ENCODE measurements around the gene OSBPL8.
"Not testable (repeated sequence)": the region's sequence is repeated elsewhere in the genome, so short reads cannot be mapped to it uniquely, and the experiment has no call there.

The OSBPL8 gene

DNA sequence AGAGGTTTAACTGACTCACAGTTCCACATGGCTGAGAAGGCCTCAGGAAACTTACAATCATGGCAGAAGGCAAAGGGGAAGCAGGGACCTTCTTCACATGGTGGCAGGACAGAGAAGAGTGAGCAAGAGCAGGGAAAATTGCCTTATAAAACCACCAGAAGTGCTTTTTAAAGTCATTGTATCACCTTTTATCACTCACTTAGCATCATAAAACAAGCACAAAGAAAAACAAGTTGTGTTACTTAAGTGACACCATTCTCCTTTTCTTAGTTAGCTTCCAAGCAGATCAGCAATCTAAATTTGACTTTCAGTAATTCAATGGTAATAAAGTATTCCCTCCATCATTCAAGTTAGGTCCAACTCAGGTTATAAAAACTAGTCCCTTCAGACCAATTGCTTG is 28.5 kb downstream of the OSBPL8 start:
- FAIRE-seq = no peak
- no peak for DNase-seq (ENCODE audit: insufficient read length, low spot score)

DNA sequence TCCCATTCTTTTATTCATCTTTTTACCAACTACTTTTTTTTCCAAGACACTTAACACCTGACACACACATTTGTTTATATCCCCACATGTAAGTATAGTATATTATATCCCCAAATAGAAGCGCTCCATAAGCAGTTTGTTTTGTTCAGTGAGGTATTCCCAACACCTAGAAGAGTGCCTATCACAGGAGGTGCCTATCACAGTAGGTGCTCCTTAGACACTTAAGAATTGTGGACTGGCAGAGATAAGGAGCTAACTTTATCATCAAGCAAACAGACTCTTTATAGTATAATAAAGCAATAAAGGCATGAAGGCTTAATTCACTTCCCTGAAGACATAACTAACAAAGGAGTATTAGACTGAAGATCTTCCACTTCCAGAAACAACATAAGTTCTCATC is 29.1 kb downstream of the OSBPL8 start:
- TF ChIP-seq POLR2AphosphoS5 (IDR thresholded peaks at IDR 0.05; ENCODE audit: low read depth, low read length) (no peak), POU2F2 (IDR thresholded peaks at IDR 0.05; ENCODE audit: low read depth, low read length) (no peak), SPI1 (IDR thresholded peaks at IDR 0.05; ENCODE audit: low read depth, low read length) (no peak), PAX5 (IDR thresholded peaks at IDR 0.05; ENCODE audit: insufficient read depth, low read length, severe bottlenecking) (no peak), POLR2A (IDR thresholded peaks at IDR 0.05; ENCODE audit: low read depth, low read length) (no peak), TAF1 (IDR thresholded peaks at IDR 0.05; ENCODE audit: low read depth, low read length) (no peak)
- DNase-seq (ENCODE audit: insufficient read length, low spot score) = no peak
- FAIRE-seq = no peak

More for the DNA sequence above, 28.5 kb downstream of the OSBPL8 start:
- TF ChIP-seq PAX5 (IDR thresholded peaks at IDR 0.05; ENCODE audit: insufficient read depth, low read length, severe bottlenecking) = no peak
- TF ChIP-seq POLR2AphosphoS5 (IDR thresholded peaks at IDR 0.05; ENCODE audit: low read depth, low read length) = no peak
- TF ChIP-seq POU2F2 (IDR thresholded peaks at IDR 0.05; ENCODE audit: low read depth, low read length) = no peak
- TF ChIP-seq SPI1 (IDR thresholded peaks at IDR 0.05; ENCODE audit: low read depth, low read length) = no peak
- no peak for TF ChIP-seq TAF1 (IDR thresholded peaks at IDR 0.05; ENCODE audit: low read depth, low read length)

DNA sequence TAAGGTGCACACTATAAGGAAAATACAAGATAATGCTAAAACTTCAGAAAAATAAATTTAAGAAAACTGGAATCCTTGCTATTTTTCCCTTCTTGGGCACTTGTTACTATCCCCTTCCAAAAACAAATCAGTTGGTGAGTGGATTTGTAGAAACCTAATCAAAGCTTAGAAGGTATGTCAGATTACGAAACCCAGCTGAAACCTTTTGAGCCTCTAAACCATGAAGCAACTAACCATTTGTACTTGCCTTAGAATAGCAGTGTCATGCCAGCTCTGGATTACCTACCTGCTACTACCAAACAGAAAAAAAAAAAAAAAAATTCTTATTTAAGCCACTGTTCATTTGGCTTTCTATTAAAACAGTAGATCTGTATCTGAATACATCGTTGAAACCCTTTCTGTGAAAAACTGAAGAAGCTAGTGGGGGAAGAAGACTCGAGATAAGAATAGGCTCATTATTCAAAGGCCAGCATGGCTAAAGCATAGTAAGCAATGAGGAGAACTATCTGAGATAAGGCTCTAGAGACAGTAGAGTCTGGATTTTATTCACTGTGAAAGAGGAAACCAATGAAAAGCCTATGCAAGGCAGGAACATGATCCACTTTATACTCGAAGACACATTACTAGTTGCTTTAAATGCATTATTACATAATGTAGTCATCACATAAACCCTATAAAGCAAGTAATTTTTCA is 30.2 kb downstream of the OSBPL8 start:
- TF ChIP-seq POLR2A (IDR thresholded peaks at IDR 0.05; ENCODE audit: low read depth, low read length) (no peak), POU2F2 (IDR thresholded peaks at IDR 0.05; ENCODE audit: low read depth, low read length) (no peak), PAX5 (IDR thresholded peaks at IDR 0.05; ENCODE audit: insufficient read depth, low read length, severe bottlenecking) (no peak), POLR2AphosphoS5 (IDR thresholded peaks at IDR 0.05; ENCODE audit: low read depth, low read length) (no peak), TAF1 (IDR thresholded peaks at IDR 0.05; ENCODE audit: low read depth, low read length) (no peak), SPI1 (IDR thresholded peaks at IDR 0.05; ENCODE audit: low read depth, low read length) (no peak)
- DNase-seq (ENCODE audit: insufficient read length, low spot score) = no peak
- FAIRE-seq = peak; percentile 23

DNA sequence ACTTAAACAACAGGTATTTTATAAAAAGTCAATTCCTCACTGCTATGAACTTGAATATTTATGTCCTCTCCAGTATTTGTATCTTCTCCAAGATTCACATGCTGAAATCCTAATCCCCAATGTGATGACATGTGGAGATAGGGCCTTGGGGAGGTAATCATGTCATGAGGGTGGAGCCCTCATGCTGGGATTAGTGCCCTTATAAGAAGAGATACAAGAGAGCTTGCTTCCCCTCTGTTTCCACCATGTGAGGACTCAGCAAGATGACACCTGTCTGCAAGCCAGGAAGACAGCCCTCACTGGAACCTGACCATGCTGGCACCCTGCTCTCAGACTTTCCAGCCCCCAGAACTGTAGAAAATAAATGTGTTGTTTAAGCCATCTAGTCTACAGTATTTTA is 36.2 kb downstream of the OSBPL8 start:
- TF ChIP-seq PAX5 (IDR thresholded peaks at IDR 0.05; ENCODE audit: insufficient read depth, low read length, severe bottlenecking) (no peak), POLR2A (IDR thresholded peaks at IDR 0.05; ENCODE audit: low read depth, low read length) (no peak), POLR2AphosphoS5 (IDR thresholded peaks at IDR 0.05; ENCODE audit: low read depth, low read length) (no peak), TAF1 (IDR thresholded peaks at IDR 0.05; ENCODE audit: low read depth, low read length) (no peak), POU2F2 (IDR thresholded peaks at IDR 0.05; ENCODE audit: low read depth, low read length) (no peak), SPI1 (IDR thresholded peaks at IDR 0.05; ENCODE audit: low read depth, low read length) (no peak)
- DNase-seq (ENCODE audit: insufficient read length, low spot score) (no peak), FAIRE-seq (no peak)

DNA sequence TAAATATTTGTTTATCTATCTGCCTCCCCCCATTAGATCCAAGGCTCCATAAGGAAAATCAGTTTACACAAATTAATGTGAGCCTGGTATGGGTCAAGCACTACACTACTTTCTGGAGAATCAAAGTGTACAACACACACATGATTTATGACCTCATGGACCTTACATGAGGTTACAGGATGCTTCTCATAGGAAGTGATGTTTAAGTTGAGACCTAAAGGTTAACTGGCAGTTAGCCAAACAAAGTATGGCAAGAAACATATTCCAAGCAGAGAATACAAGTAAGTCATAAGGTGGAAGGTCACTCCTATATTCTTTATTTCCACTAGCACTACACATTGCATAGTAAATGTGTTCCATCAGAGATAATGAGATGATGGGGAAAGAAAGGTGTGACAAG is 39.2 kb downstream of the OSBPL8 start:
- TF ChIP-seq POU2F2 (IDR thresholded peaks at IDR 0.05; ENCODE audit: low read depth, low read length) = no peak
- TF ChIP-seq SPI1 (IDR thresholded peaks at IDR 0.05; ENCODE audit: low read depth, low read length) = no peak
- no peak for TF ChIP-seq POLR2A (IDR thresholded peaks at IDR 0.05; ENCODE audit: low read depth, low read length)
- TF ChIP-seq PAX5 (IDR thresholded peaks at IDR 0.05; ENCODE audit: insufficient read depth, low read length, severe bottlenecking) = no peak
- TF ChIP-seq POLR2AphosphoS5 (IDR thresholded peaks at IDR 0.05; ENCODE audit: low read depth, low read length) = no peak
- TF ChIP-seq TAF1 (IDR thresholded peaks at IDR 0.05; ENCODE audit: low read depth, low read length) = no peak
- FAIRE-seq (peak; percentile 48), DNase-seq (ENCODE audit: insufficient read length, low spot score) (no peak)

DNA sequence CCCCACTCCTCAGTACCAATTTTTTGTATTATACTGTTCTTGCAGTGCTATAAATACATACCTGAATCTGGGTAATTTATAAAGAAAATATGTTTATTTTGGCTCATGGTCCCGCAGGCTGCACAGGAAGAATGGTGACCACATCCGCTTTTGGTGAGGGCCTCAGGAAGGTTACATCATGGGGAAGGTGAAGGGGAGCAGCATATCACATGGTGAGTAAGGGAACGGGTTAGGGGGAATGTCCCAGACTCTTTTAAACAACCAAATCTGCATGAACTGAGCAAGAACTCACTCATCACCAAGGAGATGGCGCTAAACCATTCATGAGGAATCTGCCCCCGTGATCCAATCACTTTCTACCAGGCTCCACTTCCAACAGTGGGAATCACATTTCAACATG is 40.0 kb downstream of the OSBPL8 start:
- no peak for DNase-seq (ENCODE audit: insufficient read length, low spot score)
- TF ChIP-seq POLR2A (IDR thresholded peaks at IDR 0.05; ENCODE audit: low read depth, low read length) = no peak
- no peak for FAIRE-seq

DNA sequence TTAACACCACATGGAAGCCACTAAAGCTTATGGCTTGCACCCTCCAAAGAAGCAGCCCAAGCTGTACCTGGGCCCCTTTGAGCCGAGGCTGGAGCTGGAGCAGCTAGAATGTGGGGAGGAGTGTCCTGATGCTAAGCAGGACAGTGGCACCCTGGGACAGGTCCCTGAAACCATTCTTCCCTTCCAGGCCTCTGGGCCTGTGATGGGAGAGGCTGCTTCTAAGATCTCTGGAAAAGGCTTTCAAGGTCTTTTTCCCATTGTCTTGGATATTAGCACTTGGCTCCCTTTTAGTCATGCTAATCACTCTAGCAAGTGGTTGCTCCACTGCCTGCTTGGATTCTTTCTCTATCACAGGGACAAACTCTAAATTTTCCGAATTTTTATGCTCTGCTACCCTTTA is 40.9 kb downstream of the OSBPL8 start:
- no peak for FAIRE-seq
- TF ChIP-seq POLR2AphosphoS5 (IDR thresholded peaks at IDR 0.05; ENCODE audit: low read depth, low read length) = no peak
- TF ChIP-seq POU2F2 (IDR thresholded peaks at IDR 0.05; ENCODE audit: low read depth, low read length) = no peak
- no peak for TF ChIP-seq TAF1 (IDR thresholded peaks at IDR 0.05; ENCODE audit: low read depth, low read length)
- no peak for TF ChIP-seq PAX5 (IDR thresholded peaks at IDR 0.05; ENCODE audit: insufficient read depth, low read length, severe bottlenecking)
- TF ChIP-seq SPI1 (IDR thresholded peaks at IDR 0.05; ENCODE audit: low read depth, low read length) = no peak
- TF ChIP-seq POLR2A (IDR thresholded peaks at IDR 0.05; ENCODE audit: low read depth, low read length) = no peak
- DNase-seq (ENCODE audit: insufficient read length, low spot score) = no peak

DNA sequence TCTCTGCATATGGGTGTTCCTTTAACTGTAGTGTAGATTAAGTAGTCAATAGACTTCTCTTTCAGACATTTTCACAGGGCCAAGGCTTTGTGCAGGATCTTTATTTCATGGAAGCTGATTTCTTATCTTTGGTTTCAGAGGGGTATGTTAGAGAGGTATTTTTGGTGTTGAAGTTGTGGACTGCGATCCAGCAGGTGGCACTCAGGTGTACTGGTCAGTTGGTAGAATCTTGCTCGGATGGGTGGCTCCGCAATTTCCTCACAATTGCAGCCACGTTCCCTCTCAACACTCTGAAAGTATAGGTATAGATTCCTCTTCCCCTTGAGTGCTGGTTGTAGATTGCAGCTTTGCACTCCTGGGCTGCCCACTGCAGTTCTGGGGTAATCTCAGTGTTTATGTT is 44.3 kb downstream of the OSBPL8 start:
- no peak for TF ChIP-seq POLR2A (IDR thresholded peaks at IDR 0.05; ENCODE audit: low read depth, low read length)
- no peak for TF ChIP-seq POLR2AphosphoS5 (IDR thresholded peaks at IDR 0.05; ENCODE audit: low read depth, low read length)
- no peak for TF ChIP-seq TAF1 (IDR thresholded peaks at IDR 0.05; ENCODE audit: low read depth, low read length)
- TF ChIP-seq SPI1 (IDR thresholded peaks at IDR 0.05; ENCODE audit: low read depth, low read length) = no peak
- no peak for TF ChIP-seq PAX5 (IDR thresholded peaks at IDR 0.05; ENCODE audit: insufficient read depth, low read length, severe bottlenecking)
- TF ChIP-seq POU2F2 (IDR thresholded peaks at IDR 0.05; ENCODE audit: low read depth, low read length) = no peak
- FAIRE-seq = no peak
- no peak for DNase-seq (ENCODE audit: insufficient read length, low spot score)

DNA sequence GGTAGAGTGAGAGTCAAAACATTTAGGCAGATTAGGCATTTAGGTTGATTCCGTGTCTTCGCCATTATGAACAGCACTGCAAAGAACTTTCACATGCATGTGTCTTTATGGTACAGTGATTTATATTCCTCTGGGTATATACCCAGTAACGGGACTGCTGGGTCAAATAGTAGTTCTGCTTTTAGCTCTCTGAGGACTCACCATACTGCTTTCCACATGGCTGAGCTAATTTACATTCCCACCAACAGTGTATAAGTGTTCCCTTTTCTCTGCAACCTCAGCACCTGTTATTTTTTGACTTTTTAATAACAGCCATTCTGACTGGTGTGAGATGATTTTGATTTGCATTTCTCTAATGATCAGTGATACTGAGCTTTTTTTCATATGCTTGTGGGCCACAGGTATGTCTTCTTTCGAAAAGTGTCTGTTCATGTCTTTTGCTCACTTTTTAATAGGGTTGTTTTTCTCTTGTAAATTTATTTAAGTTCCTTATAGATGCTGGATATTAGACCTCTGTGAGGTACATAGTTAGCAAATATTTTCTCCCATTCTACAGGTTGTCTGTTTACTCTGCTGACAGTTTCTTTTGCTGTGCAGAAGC is 48.4 kb downstream of the OSBPL8 start:
- FAIRE-seq = peak; percentile 55
- TF ChIP-seq POU2F2 (IDR thresholded peaks at IDR 0.05; ENCODE audit: low read depth, low read length) = 0 out of 2 replicates have a peak, but pooled peaks have one; percentile 14
- TF ChIP-seq SPI1 (IDR thresholded peaks at IDR 0.05; ENCODE audit: low read depth, low read length) = peak; percentile 34
- not testable (repeated sequence) for DNase-seq (ENCODE audit: insufficient read length, low spot score)

Measured in GM12891 (cell line).